Measurements from ENCODE around the gene HERC4. TPM values are rescaled to one million over a fixed set of nuclear protein-coding genes. Genes with fewer than 3 reads are reported as not detected.

The HERC4 gene
- total RNA-seq, 4 donors from 2014 or later = 54.5 to 82.4 (median 67.5) TPM

- intact Hi-C loops (cut with DNase I) = no loop called here
- H3K4me1 ChIP-seq = no peaks in the 10 kb centered on the region
- WGBS, 2 donors = 71 to 73% methylated on average over 2 of the region's 2 CpGs
Measured at GRCh38 chr10:68086011-68086410, 10.9 kb upstream of the HERC4 start.

DNA sequence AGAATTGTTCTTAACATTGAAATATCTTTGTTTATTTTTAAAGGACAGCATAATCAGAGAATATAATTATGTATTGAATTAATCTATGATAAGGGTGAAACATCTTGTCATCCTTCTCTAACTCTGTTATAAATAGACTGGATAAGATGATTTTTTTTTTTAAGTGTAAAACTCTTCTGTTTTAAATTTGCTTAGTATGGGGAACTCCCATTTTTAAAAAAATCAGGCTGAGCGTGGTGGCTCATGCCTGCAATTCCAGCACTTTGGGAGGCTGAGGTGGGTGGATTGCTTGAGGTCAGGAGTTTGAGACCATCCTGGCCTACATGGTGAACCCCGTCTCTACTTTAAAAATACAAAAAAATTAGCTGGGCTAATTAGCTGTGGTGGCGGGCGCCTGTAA lies 9.4 kb upstream of the HERC4 start:
- 89 to 90% methylated on average over 4 of the region's 4 CpGs for WGBS, 2 donors
- DNase-seq = no peak
- intact Hi-C loops (cut with DNase I) = no loop called here
- Histone ChIP-seq H3K4me1 (no peaks in the 10 kb centered on the region), H3K36me3 (no peaks in the 10 kb centered on the region), H3K9me3 (no peaks in the 10 kb centered on the region), H3K27me3 (no peaks in the 10 kb centered on the region), H3K4me3 (replicated peaks in 1 of 3) (no peak overlapping the region), H3K27ac (no peak overlapping the region)
- no peak for TF ChIP-seq CTCF (IDR thresholded peaks at IDR 0.05)
- no peak for TF ChIP-seq POLR2A (IDR thresholded peaks at IDR 0.05)

More at GRCh38 chr10:68086011-68086410, 10.9 kb upstream of the HERC4 start:
- no peak for DNase-seq
- Histone ChIP-seq H3K4me3 (replicated peaks in 1 of 3) (no peak overlapping the region), H3K27me3 (no peaks in the 10 kb centered on the region), H3K36me3 (no peaks in the 10 kb centered on the region), H3K27ac (no peak overlapping the region), H3K9me3 (no peaks in the 10 kb centered on the region)
- no peak for TF ChIP-seq POLR2A (IDR thresholded peaks at IDR 0.05)
- TF ChIP-seq CTCF (IDR thresholded peaks at IDR 0.05) = no peak

GRCh38 chr10:68083953-68084352 lies 8.9 kb upstream of the HERC4 start:
- DNase-seq = no peak
- WGBS, 2 donors = 63 to 67% methylated on average over 1 of the region's 1 CpG
- Histone ChIP-seq H3K27ac (no peak overlapping the region), H3K27me3 (peaks cover 3% of the 10 kb centered on the region), H3K4me1 (no peaks in the 10 kb centered on the region), H3K36me3 (no peaks in the 10 kb centered on the region), H3K4me3 (replicated peaks in 1 of 3) (no peak overlapping the region), H3K9me3 (no peaks in the 10 kb centered on the region)
- TF ChIP-seq POLR2A (IDR thresholded peaks at IDR 0.05) = no peak
- intact Hi-C loops (cut with DNase I) = no loop called here

DNA sequence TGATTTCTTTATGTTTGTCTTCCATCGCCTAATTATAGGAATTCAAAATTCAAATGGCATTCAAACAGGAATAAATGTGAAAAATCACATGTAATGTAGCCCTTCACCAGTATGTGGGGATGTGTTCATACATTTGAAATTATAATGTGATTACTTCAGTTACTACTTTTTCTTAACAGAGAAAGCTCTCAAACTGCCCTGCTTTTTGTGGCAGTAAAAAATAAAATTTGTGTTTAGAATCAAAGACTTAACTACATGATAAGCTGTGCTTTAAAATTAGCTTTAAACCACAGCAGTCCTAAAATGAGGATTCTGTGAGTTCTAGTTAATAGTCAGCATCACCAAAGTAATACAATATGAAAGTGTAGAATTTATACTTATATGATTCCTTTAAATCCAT lies 7.8 kb upstream of the HERC4 start:
- Histone ChIP-seq H3K4me3 (replicated peaks in 1 of 3) (no peak overlapping the region), H3K27me3 (peaks cover 3% of the 10 kb centered on the region), H3K9me3 (no peaks in the 10 kb centered on the region), H3K27ac (no peak overlapping the region), H3K4me1 (no peaks in the 10 kb centered on the region), H3K36me3 (no peaks in the 10 kb centered on the region)
- intact Hi-C loops (cut with DNase I) = no loop called here
- DNase-seq = no peak
- TF ChIP-seq CTCF (IDR thresholded peaks at IDR 0.05) (no peak), POLR2A (IDR thresholded peaks at IDR 0.05) (no peak)
- 61 to 64% methylated on average over 1 of the region's 1 CpG for WGBS, 2 donors

DNA sequence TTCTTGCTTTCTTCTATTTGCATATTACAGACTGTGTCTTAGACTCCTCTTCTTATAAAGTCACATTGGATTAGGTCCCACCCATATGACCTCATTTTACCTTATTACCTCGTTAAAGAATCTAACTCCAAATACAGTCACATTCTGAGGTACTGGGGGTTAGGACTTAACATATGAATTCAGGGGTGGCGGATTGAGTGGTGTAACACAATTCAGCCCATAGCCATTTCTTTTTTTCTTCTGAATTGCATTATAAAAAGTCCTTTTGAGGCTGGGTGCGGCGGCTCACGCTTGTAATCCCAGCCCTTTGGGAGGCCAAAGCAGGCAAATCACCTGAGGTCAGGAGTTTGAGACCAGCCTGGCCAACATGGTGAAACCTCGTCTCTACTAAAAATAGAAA lies 6.8 kb upstream of the HERC4 start:
- peaks cover 3% of the 10 kb centered on the region for H3K27me3 ChIP-seq
- H3K9me3 ChIP-seq = no peaks in the 10 kb centered on the region
- DNase-seq = no peak
- H3K4me3 ChIP-seq (replicated peaks in 1 of 3) = no peak overlapping the region
- no peak for TF ChIP-seq POLR2A (IDR thresholded peaks at IDR 0.05)
- no peak for TF ChIP-seq CTCF (IDR thresholded peaks at IDR 0.05)
- H3K27ac ChIP-seq = no peak overlapping the region
- intact Hi-C loops (cut with DNase I) = no loop called here
- 88% methylated on average over 6 of the region's 6 CpGs for WGBS, 2 donors
- H3K36me3 ChIP-seq = no peaks in the 10 kb centered on the region
- H3K4me1 ChIP-seq = no peaks in the 10 kb centered on the region
